Measurements from ENCODE around the gene EXPH5.
"Not testable (repeated sequence)": the region's sequence is repeated elsewhere in the genome, so short reads cannot be mapped to it uniquely, and the experiment has no call there.

The EXPH5 gene

GRCh38 chr11:108593214-108593922, at the start of gene EXPH5:
EXPH5 (minus strand) TSS chr11:108593768; CDS start chr11:108593536, 232 bp downstream.
- Histone ChIP-seq H3K27ac (ENCODE audit: low read depth in 2 of 2, low read length in 2 of 2) (peak within 1 kb of the TSS; percentile 91 to 92), H3K4me3 (ENCODE audit: low read length in 2 of 2) (peak within 1 kb of the TSS; percentile 89 to 92), H3K36me3 (ENCODE audit: control insufficient read depth in 2 of 2, insufficient read depth in 2 of 2, low read length in 2 of 2) (no peaks in the 10 kb centered on the region), H3K4me1 (ENCODE audit: control insufficient read depth in 2 of 2, insufficient read depth in 2 of 2, low read length in 2 of 2) (peaks cover 12 to 17% of the 10 kb centered on the region in 2 donors), H3K9me3 (ENCODE audit: control insufficient read depth in 2 of 2, low read length in 2 of 2) (no peaks in the 10 kb centered on the region), H3K9ac (ENCODE audit: low read depth in 1 of 2, low read length in 2 of 2) (peak within 1 kb of the TSS; percentile 91 to 94), H3K27me3 (ENCODE audit: control insufficient read depth in 2 of 2, insufficient read depth in 2 of 2, low read length in 2 of 2) (no peaks in the 10 kb centered on the region)

DNA sequence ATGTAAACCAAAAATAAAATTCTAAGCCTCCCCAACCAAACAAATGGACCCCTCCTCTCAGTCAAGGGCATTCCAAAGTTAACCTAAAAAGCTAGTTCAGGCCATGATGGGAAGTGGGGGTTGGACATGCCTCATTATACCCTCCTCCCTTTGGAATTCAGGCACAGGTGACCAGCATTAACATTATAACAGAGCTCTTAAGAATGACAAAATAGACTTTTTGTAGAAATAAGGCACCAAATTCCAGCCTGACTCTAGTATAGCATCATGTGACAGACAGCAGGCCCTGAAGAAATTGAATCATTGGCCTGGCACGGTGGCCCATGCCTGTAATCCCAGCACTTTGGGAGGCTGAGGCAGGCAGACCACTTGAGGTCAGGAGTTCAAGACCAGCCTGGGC, 48.2 kb upstream of the EXPH5 start:
- H3K27me3 ChIP-seq (ENCODE audit: control insufficient read depth in 2 of 2, insufficient read depth in 2 of 2, low read length in 2 of 2); H3K9me3 ChIP-seq (ENCODE audit: control insufficient read depth in 2 of 2, low read length in 2 of 2); H3K27ac ChIP-seq (ENCODE audit: low read depth in 2 of 2, low read length in 2 of 2): not testable (repeated sequence)

DNA sequence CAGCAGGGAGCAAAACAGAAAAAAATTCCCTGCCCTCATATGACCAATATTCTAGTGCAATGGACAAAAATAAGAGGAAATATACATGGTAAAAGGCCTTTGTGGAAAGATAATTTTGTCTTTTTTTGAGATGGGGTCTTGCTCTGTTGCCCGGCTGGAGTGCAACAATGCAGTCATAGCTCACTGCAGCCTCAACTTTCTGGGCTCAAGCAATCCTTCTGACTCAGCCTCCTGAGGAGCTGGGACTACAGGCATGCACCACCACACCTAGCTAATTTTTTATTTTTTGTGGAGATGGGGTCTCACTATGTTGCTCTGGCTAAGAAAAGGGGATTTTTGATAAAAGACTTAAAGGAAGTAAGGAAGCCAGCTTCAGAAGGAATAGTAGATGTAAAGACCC, 45.6 kb upstream of the EXPH5 start:
- Histone ChIP-seq H3K4me3 (ENCODE audit: low read length in 2 of 2) (no peak overlapping the region), H3K4me1 (ENCODE audit: control insufficient read depth in 2 of 2, insufficient read depth in 2 of 2, low read length in 2 of 2) (no peaks in the 10 kb centered on the region), H3K9me3 (ENCODE audit: control insufficient read depth in 2 of 2, low read length in 2 of 2) (no peaks in the 10 kb centered on the region), H3K36me3 (ENCODE audit: control insufficient read depth in 2 of 2, insufficient read depth in 2 of 2, low read length in 2 of 2) (no peaks in the 10 kb centered on the region), H3K27ac (ENCODE audit: low read depth in 2 of 2, low read length in 2 of 2) (no peak overlapping the region), H3K27me3 (ENCODE audit: control insufficient read depth in 2 of 2, insufficient read depth in 2 of 2, low read length in 2 of 2) (no peaks in the 10 kb centered on the region), H3K9ac (ENCODE audit: low read depth in 1 of 2, low read length in 2 of 2) (no peak overlapping the region)

More for the DNA sequence above, 48.2 kb upstream of the EXPH5 start:
- H3K4me1 ChIP-seq (ENCODE audit: control insufficient read depth in 2 of 2, insufficient read depth in 2 of 2, low read length in 2 of 2); H3K4me3 ChIP-seq (ENCODE audit: low read length in 2 of 2); H3K9ac ChIP-seq (ENCODE audit: low read depth in 1 of 2, low read length in 2 of 2); H3K36me3 ChIP-seq (ENCODE audit: control insufficient read depth in 2 of 2, insufficient read depth in 2 of 2, low read length in 2 of 2): not testable (repeated sequence)

- no peak overlapping the region for H3K9ac ChIP-seq (ENCODE audit: low read depth in 1 of 2, low read length in 2 of 2)
- no peak overlapping the region for H3K27ac ChIP-seq (ENCODE audit: low read depth in 2 of 2, low read length in 2 of 2)
- H3K27me3 ChIP-seq (ENCODE audit: control insufficient read depth in 2 of 2, insufficient read depth in 2 of 2, low read length in 2 of 2), result no peaks in the 10 kb centered on the region
- H3K9me3 ChIP-seq (ENCODE audit: control insufficient read depth in 2 of 2, low read length in 2 of 2), result no peaks in the 10 kb centered on the region
- H3K36me3 ChIP-seq (ENCODE audit: control insufficient read depth in 2 of 2, insufficient read depth in 2 of 2, low read length in 2 of 2), result no peaks in the 10 kb centered on the region
- no peak overlapping the region for H3K4me3 ChIP-seq (ENCODE audit: low read length in 2 of 2)
- H3K4me1 ChIP-seq (ENCODE audit: control insufficient read depth in 2 of 2, insufficient read depth in 2 of 2, low read length in 2 of 2), result no peaks in the 10 kb centered on the region
Observed at GRCh38 chr11:108636222-108636621, 42.7 kb upstream of the EXPH5 start.

GRCh38 chr11:108635106-108635505, 41.5 kb upstream of the EXPH5 start:
- Histone ChIP-seq H3K36me3 (ENCODE audit: control insufficient read depth in 2 of 2, insufficient read depth in 2 of 2, low read length in 2 of 2) (no peaks in the 10 kb centered on the region), H3K9ac (ENCODE audit: low read depth in 1 of 2, low read length in 2 of 2) (no peak overlapping the region), H3K9me3 (ENCODE audit: control insufficient read depth in 2 of 2, low read length in 2 of 2) (no peaks in the 10 kb centered on the region), H3K27ac (ENCODE audit: low read depth in 2 of 2, low read length in 2 of 2) (no peak overlapping the region), H3K27me3 (ENCODE audit: control insufficient read depth in 2 of 2, insufficient read depth in 2 of 2, low read length in 2 of 2) (no peaks in the 10 kb centered on the region), H3K4me3 (ENCODE audit: low read length in 2 of 2) (no peak overlapping the region), H3K4me1 (ENCODE audit: control insufficient read depth in 2 of 2, insufficient read depth in 2 of 2, low read length in 2 of 2) (no peaks in the 10 kb centered on the region)

- no peak overlapping the region for H3K4me3 ChIP-seq (ENCODE audit: low read length in 2 of 2)
- peaks cover 0 to 5% of the 10 kb centered on the region in 2 donors for H3K9me3 ChIP-seq (ENCODE audit: control insufficient read depth in 2 of 2, low read length in 2 of 2)
- H3K36me3 ChIP-seq (ENCODE audit: control insufficient read depth in 2 of 2, insufficient read depth in 2 of 2, low read length in 2 of 2), result no peaks in the 10 kb centered on the region
- H3K4me1 ChIP-seq (ENCODE audit: control insufficient read depth in 2 of 2, insufficient read depth in 2 of 2, low read length in 2 of 2), result peaks cover 0 to 2% of the 10 kb centered on the region in 2 donors
- no peak overlapping the region for H3K27ac ChIP-seq (ENCODE audit: low read depth in 2 of 2, low read length in 2 of 2)
- no peaks in the 10 kb centered on the region for H3K27me3 ChIP-seq (ENCODE audit: control insufficient read depth in 2 of 2, insufficient read depth in 2 of 2, low read length in 2 of 2)
- no peak overlapping the region for H3K9ac ChIP-seq (ENCODE audit: low read depth in 1 of 2, low read length in 2 of 2)
Observed at GRCh38 chr11:108632041-108632704, 38.6 kb upstream of the EXPH5 start.

- H3K27me3 ChIP-seq (ENCODE audit: control insufficient read depth in 2 of 2, insufficient read depth in 2 of 2, low read length in 2 of 2), result no peaks in the 10 kb centered on the region
- peak overlapping the region in 1 of 2 donors; percentile 23 for H3K27ac ChIP-seq (ENCODE audit: low read depth in 2 of 2, low read length in 2 of 2)
- H3K36me3 ChIP-seq (ENCODE audit: control insufficient read depth in 2 of 2, insufficient read depth in 2 of 2, low read length in 2 of 2), result no peaks in the 10 kb centered on the region
- H3K4me3 ChIP-seq (ENCODE audit: low read length in 2 of 2), result no peak overlapping the region
- no peak overlapping the region for H3K9ac ChIP-seq (ENCODE audit: low read depth in 1 of 2, low read length in 2 of 2)
- H3K9me3 ChIP-seq (ENCODE audit: control insufficient read depth in 2 of 2, low read length in 2 of 2), result peaks cover 0 to 5% of the 10 kb centered on the region in 2 donors
- peaks cover 3 to 10% of the 10 kb centered on the region in 2 donors for H3K4me1 ChIP-seq (ENCODE audit: control insufficient read depth in 2 of 2, insufficient read depth in 2 of 2, low read length in 2 of 2)
Observed at GRCh38 chr11:108629274-108629673, 35.7 kb upstream of the EXPH5 start.

DNA sequence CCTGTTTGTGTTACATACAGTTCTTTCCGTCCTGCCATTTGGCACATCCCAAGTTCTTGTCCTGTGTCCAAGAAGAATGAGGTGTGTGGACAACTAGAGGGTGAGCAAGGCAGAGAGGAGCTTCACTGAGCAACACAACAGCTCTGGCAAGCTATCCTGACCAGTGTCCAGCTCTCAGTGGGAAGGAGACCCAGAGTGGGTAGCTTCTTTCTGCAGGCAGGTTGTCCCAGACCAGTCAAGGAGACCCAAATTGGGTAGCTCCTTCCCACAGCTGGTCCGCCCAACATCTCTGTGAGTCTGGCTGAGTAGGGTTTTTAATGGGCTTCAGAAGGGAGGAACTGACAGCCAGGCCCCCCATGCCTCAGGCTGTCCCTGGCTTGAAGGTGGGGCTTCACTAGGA, 35.2 kb upstream of the EXPH5 start:
- H3K27ac ChIP-seq (ENCODE audit: low read depth in 2 of 2, low read length in 2 of 2), result peak overlapping the region in 1 of 2 donors; percentile 23
- H3K9me3 ChIP-seq (ENCODE audit: control insufficient read depth in 2 of 2, low read length in 2 of 2), result peaks cover 0 to 5% of the 10 kb centered on the region in 2 donors
- H3K4me3 ChIP-seq (ENCODE audit: low read length in 2 of 2), result no peak overlapping the region
- H3K9ac ChIP-seq (ENCODE audit: low read depth in 1 of 2, low read length in 2 of 2), result no peak overlapping the region
- no peaks in the 10 kb centered on the region for H3K36me3 ChIP-seq (ENCODE audit: control insufficient read depth in 2 of 2, insufficient read depth in 2 of 2, low read length in 2 of 2)
- no peaks in the 10 kb centered on the region for H3K27me3 ChIP-seq (ENCODE audit: control insufficient read depth in 2 of 2, insufficient read depth in 2 of 2, low read length in 2 of 2)
- peaks cover 5 to 10% of the 10 kb centered on the region in 2 donors for H3K4me1 ChIP-seq (ENCODE audit: control insufficient read depth in 2 of 2, insufficient read depth in 2 of 2, low read length in 2 of 2)

- no peak overlapping the region for H3K27ac ChIP-seq (ENCODE audit: low read depth in 2 of 2, low read length in 2 of 2)
- H3K9ac ChIP-seq (ENCODE audit: low read depth in 1 of 2, low read length in 2 of 2), result no peak overlapping the region
- peaks cover 10 to 15% of the 10 kb centered on the region in 2 donors for H3K4me1 ChIP-seq (ENCODE audit: control insufficient read depth in 2 of 2, insufficient read depth in 2 of 2, low read length in 2 of 2)
- H3K27me3 ChIP-seq (ENCODE audit: control insufficient read depth in 2 of 2, insufficient read depth in 2 of 2, low read length in 2 of 2), result no peaks in the 10 kb centered on the region
- H3K9me3 ChIP-seq (ENCODE audit: control insufficient read depth in 2 of 2, low read length in 2 of 2), result peaks cover 0 to 5% of the 10 kb centered on the region in 2 donors
- H3K36me3 ChIP-seq (ENCODE audit: control insufficient read depth in 2 of 2, insufficient read depth in 2 of 2, low read length in 2 of 2), result no peaks in the 10 kb centered on the region
- no peak overlapping the region for H3K4me3 ChIP-seq (ENCODE audit: low read length in 2 of 2)
Observed at GRCh38 chr11:108628326-108628725, 34.8 kb upstream of the EXPH5 start.

DNA sequence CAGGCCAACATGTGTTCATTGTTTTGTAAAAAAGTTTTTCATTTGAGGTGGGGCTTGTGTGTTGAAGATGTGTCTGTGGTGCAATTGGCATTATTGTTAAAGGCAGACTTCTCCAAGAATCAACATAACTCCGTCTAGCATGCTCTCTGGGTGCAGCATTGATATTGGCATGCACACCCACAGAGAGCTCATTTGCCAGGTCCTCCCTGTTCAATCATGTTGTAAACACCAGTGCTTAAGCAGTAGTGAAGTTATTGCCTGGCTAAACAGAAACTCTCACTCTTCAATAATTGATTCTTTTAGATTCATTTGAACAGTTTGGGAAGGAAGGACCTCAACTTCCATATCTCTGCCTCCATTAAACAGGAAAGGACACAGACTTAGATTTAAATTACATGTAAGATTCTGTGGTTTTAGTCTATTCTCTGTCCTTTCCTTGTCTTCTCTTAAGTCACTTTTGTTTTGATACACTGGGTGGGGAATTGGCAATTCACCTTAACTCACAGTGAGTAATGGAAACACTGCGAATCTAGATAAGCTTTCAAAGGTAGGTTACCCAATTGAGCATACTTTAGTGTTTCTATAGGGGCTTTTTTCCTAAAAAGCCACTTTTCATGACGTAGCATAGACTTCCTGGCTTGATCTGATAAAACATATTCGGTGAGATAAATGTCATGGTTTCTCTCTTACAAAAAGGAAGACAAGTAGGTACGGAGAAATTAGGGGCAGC, 30.8 kb upstream of the EXPH5 start:
- Histone ChIP-seq H3K4me1 (ENCODE audit: control insufficient read depth in 2 of 2, insufficient read depth in 2 of 2, low read length in 2 of 2) (peaks cover 15 to 37% of the 10 kb centered on the region in 2 donors), H3K27ac (ENCODE audit: low read depth in 2 of 2, low read length in 2 of 2) (peak overlapping the region; percentile 87 to 88), H3K27me3 (ENCODE audit: control insufficient read depth in 2 of 2, insufficient read depth in 2 of 2, low read length in 2 of 2) (no peaks in the 10 kb centered on the region), H3K9ac (ENCODE audit: low read depth in 1 of 2, low read length in 2 of 2) (peak overlapping the region; percentile 20 to 30), H3K4me3 (ENCODE audit: low read length in 2 of 2) (peak overlapping the region; percentile 37 to 49), H3K36me3 (ENCODE audit: control insufficient read depth in 2 of 2, insufficient read depth in 2 of 2, low read length in 2 of 2) (no peaks in the 10 kb centered on the region), H3K9me3 (ENCODE audit: control insufficient read depth in 2 of 2, low read length in 2 of 2) (peaks cover 0 to 5% of the 10 kb centered on the region in 2 donors)

Data from mucosa of rectum (tissue), 2 donors.